ENCODE measurements around the gene TATDN3. TPM values are rescaled to one million over a fixed set of nuclear protein-coding genes. Genes with fewer than 3 reads are reported as not detected.
"Not testable (repeated sequence)": the region's sequence is repeated elsewhere in the genome, so short reads cannot be mapped to it uniquely, and the experiment has no call there.

Gene TATDN3
- total RNA-seq, 1 experiment from 2014 or later: 47.6 TPM

DNA sequence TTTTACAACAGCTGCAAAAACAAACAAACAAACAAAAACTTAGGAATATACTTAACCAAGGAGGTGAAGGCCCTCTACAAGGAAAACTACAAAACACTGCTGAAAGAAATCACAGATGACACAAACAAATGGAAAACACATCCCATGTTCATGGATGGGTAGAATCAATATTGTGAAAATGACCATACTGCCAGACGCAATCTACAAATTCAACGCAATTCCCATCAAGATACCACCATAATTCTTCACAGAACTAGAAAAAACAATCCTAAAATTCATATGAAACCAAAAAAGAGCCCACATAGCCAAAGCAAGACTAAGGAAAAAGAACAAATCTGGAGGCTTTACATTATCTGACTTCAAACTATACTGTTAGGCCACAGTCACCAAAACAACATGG is 24.9 kb upstream of the TATDN3 start:
- H3K27ac ChIP-seq (ENCODE audit: low read length); DNase-seq; H3K4me2 ChIP-seq (ENCODE audit: low read depth, low read length, poor library complexity, severe bottlenecking); H3K4me1 ChIP-seq (ENCODE audit: low read length); H2AFZ ChIP-seq (ENCODE audit: low read length); H3K27me3 ChIP-seq (ENCODE audit: low read length); H4K20me1 ChIP-seq (ENCODE audit: insufficient read depth, low read depth, low read length); H3K4me3 ChIP-seq (ENCODE audit: low read length); H3K9me2 ChIP-seq (replicated peaks; ENCODE audit: insufficient read depth, low read length); H3K9ac ChIP-seq (ENCODE audit: low read length): not testable (repeated sequence)
- peaks cover 55% of the 10 kb centered on the region for H3K36me3 ChIP-seq (ENCODE audit: insufficient read depth, low read length)
- peaks cover 12% of the 10 kb centered on the region for H3K9me3 ChIP-seq (ENCODE audit: low read length)
- peaks cover 85% of the 10 kb centered on the region for H3K79me2 ChIP-seq (ENCODE audit: low read length)

DNA sequence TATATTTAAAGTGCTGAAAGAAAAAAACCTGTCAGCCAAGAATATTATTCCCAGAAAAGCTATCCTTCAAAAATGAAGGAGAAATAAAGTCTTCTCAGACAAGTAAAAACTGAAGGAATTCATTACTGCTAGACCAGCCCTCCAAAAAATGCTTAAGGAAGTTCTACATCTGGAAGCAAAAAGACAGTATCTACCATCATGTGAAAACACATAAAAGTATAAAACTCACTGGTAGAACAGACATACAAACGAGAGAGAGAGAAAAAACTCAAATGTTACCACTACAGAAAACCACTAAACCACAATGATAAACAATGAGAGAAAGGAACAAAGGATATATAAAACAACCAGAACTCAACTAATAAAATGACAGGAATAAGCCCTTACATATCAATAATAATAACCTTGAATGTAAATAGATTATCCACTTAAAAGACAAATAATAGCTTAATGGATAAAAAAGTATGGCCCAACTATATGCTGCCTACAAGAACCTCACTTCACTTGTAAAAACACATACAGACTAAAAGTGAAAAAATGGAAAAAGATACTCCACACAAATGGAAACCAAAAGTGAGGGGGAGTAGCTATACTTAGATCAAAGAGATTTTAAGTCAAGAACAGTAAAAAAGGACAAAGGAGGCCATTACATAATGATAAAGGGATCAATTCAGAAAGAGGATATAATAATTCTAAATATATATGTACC is 22.1 kb upstream of the TATDN3 start:
- H3K4me2 ChIP-seq (ENCODE audit: low read depth, low read length, poor library complexity, severe bottlenecking): no peak overlapping the region
- no peak for DNase-seq
- peaks cover 56% of the 10 kb centered on the region for H3K36me3 ChIP-seq (ENCODE audit: insufficient read depth, low read length)
- no peak overlapping the region for H3K9ac ChIP-seq (ENCODE audit: low read length)
- H3K27ac ChIP-seq (ENCODE audit: low read length): no peak overlapping the region
- H2AFZ ChIP-seq (ENCODE audit: low read length): no peak overlapping the region
- H3K4me1 ChIP-seq (ENCODE audit: low read length): no peaks in the 10 kb centered on the region
- H3K9me2 ChIP-seq (replicated peaks; ENCODE audit: insufficient read depth, low read length): no peaks in the 10 kb centered on the region
- H4K20me1 ChIP-seq (ENCODE audit: insufficient read depth, low read depth, low read length): no peaks in the 10 kb centered on the region
- no peak overlapping the region for H3K4me3 ChIP-seq (ENCODE audit: low read length)
- peaks cover 12% of the 10 kb centered on the region for H3K9me3 ChIP-seq (ENCODE audit: low read length)
- peaks cover 87% of the 10 kb centered on the region for H3K79me2 ChIP-seq (ENCODE audit: low read length)
- H3K27me3 ChIP-seq (ENCODE audit: low read length): no peaks in the 10 kb centered on the region

DNA sequence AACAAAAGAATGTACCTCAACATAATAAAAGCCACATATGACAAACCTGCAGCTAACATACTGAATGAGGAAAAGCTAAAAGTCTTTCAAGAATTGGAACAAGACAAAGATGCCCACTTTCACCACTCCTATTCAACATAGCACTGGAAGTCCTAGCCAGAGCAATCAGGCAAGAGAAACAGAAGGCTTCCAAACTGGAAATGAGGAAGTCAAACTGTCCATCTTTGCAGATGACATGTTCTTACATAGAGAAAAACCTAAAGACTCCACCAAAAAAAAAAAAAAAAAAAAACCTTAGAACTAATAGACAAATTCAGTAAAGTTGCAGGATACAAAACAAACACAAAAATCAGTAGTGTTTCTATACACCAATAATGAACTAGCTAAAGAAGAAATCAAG is 20.4 kb upstream of the TATDN3 start:
- Histone ChIP-seq H3K9me2 (replicated peaks; ENCODE audit: insufficient read depth, low read length) (no peaks in the 10 kb centered on the region), H4K20me1 (ENCODE audit: insufficient read depth, low read depth, low read length) (no peaks in the 10 kb centered on the region), H3K4me3 (ENCODE audit: low read length) (no peak overlapping the region), H3K79me2 (ENCODE audit: low read length) (peaks cover 80% of the 10 kb centered on the region), H3K4me2 (ENCODE audit: low read depth, low read length, poor library complexity, severe bottlenecking) (no peak overlapping the region), H3K27me3 (ENCODE audit: low read length) (no peaks in the 10 kb centered on the region), H3K9me3 (ENCODE audit: low read length) (peaks cover 12% of the 10 kb centered on the region), H2AFZ (ENCODE audit: low read length) (no peak overlapping the region), H3K36me3 (ENCODE audit: insufficient read depth, low read length) (peaks cover 61% of the 10 kb centered on the region), H3K4me1 (ENCODE audit: low read length) (no peaks in the 10 kb centered on the region), H3K27ac (ENCODE audit: low read length) (no peak overlapping the region), H3K9ac (ENCODE audit: low read length) (no peak overlapping the region)
- DNase-seq: no peak

DNA sequence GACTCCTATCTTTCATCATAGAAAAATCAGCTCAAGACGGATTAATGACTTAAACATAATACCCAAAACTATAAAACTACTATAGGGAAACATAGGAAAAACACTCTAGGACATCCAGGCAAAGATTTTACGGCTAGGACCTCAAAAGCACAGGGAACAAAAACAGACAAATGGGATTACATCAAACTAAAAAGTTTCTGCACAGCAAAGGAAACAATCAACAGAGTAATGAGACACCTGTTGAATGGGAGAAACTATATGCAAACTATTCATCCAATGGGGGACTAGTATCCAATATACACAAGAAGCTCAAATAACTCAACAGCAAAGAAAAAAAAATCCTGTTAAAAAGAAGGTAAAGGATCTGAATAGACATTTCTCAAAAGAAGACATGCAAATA is 18.7 kb upstream of the TATDN3 start:
- Histone ChIP-seq H3K4me1 (ENCODE audit: low read length) (no peaks in the 10 kb centered on the region), H3K4me3 (ENCODE audit: low read length) (no peak overlapping the region), H2AFZ (ENCODE audit: low read length) (no peak overlapping the region), H3K36me3 (ENCODE audit: insufficient read depth, low read length) (peaks cover 52% of the 10 kb centered on the region), H3K9ac (ENCODE audit: low read length) (no peak overlapping the region), H3K9me2 (replicated peaks; ENCODE audit: insufficient read depth, low read length) (no peaks in the 10 kb centered on the region), H3K9me3 (ENCODE audit: low read length) (peaks cover 12% of the 10 kb centered on the region), H3K27me3 (ENCODE audit: low read length) (no peaks in the 10 kb centered on the region), H3K27ac (ENCODE audit: low read length) (no peak overlapping the region), H3K79me2 (ENCODE audit: low read length) (peaks cover 65% of the 10 kb centered on the region), H4K20me1 (ENCODE audit: insufficient read depth, low read depth, low read length) (no peaks in the 10 kb centered on the region), H3K4me2 (ENCODE audit: low read depth, low read length, poor library complexity, severe bottlenecking) (no peak overlapping the region)
- DNase-seq: no peak

DNA sequence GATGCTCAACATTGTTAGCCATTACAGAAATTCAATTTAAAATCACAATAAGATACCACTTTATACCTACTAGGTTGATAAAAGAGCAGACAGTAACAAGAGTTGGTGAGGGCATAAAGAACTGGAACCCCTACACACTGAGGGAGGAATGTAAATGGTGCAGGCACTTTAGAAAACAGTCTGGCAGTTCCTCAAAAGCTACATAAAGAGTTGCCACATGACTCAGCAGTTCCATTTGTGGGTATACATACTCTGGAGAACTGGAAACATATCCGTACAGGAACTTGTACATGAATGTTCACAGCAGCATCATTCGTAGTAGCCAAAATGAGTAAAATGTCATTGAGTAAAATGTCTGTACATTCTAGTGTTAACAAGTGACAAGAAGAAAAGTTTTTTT is 17.1 kb upstream of the TATDN3 start:
- H3K9ac ChIP-seq (ENCODE audit: low read length): no peak overlapping the region
- H3K36me3 ChIP-seq (ENCODE audit: insufficient read depth, low read length): peaks cover 42% of the 10 kb centered on the region
- peaks cover 7% of the 10 kb centered on the region for H3K9me3 ChIP-seq (ENCODE audit: low read length)
- H3K4me1 ChIP-seq (ENCODE audit: low read length): no peaks in the 10 kb centered on the region
- no peak overlapping the region for H3K4me2 ChIP-seq (ENCODE audit: low read depth, low read length, poor library complexity, severe bottlenecking)
- H3K9me2 ChIP-seq (replicated peaks; ENCODE audit: insufficient read depth, low read length): no peaks in the 10 kb centered on the region
- H2AFZ ChIP-seq (ENCODE audit: low read length): no peak overlapping the region
- no peak overlapping the region for H3K27ac ChIP-seq (ENCODE audit: low read length)
- no peak overlapping the region for H3K4me3 ChIP-seq (ENCODE audit: low read length)
- H4K20me1 ChIP-seq (ENCODE audit: insufficient read depth, low read depth, low read length): no peaks in the 10 kb centered on the region
- no peak for DNase-seq
- H3K27me3 ChIP-seq (ENCODE audit: low read length): no peaks in the 10 kb centered on the region
- peaks cover 51% of the 10 kb centered on the region for H3K79me2 ChIP-seq (ENCODE audit: low read length)

DNA sequence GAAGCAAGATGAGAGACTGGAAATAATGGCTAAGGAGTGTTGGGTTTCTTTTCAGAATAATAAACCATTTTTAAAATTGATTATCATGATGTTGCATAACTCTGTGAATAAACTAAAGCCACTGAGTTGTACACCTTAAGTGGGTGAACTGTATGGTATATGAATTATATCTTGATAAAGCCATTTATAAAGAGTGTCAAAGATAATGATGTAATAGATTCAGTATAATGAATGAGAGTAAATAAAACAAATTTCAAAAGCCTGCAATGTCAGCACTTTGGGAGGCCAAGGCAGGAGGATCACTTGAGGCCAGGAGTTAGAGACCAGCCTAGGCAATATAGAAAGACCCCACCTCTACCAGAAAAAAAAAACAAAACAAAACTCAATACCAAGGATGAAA is 16.5 kb upstream of the TATDN3 start:
- peaks cover 44% of the 10 kb centered on the region for H3K79me2 ChIP-seq (ENCODE audit: low read length)
- H3K4me3 ChIP-seq (ENCODE audit: low read length): no peak overlapping the region
- no peak overlapping the region for H2AFZ ChIP-seq (ENCODE audit: low read length)
- no peaks in the 10 kb centered on the region for H4K20me1 ChIP-seq (ENCODE audit: insufficient read depth, low read depth, low read length)
- no peak for DNase-seq
- H3K9ac ChIP-seq (ENCODE audit: low read length): no peak overlapping the region
- H3K4me1 ChIP-seq (ENCODE audit: low read length): no peaks in the 10 kb centered on the region
- no peaks in the 10 kb centered on the region for H3K9me2 ChIP-seq (replicated peaks; ENCODE audit: insufficient read depth, low read length)
- H3K4me2 ChIP-seq (ENCODE audit: low read depth, low read length, poor library complexity, severe bottlenecking): no peak overlapping the region
- H3K27ac ChIP-seq (ENCODE audit: low read length): no peak overlapping the region
- H3K27me3 ChIP-seq (ENCODE audit: low read length): no peaks in the 10 kb centered on the region
- 0 out of 2 replicates have a peak, but pooled peaks cover 3% of the 10 kb centered on the region for H3K9me3 ChIP-seq (ENCODE audit: low read length)
- peaks cover 36% of the 10 kb centered on the region for H3K36me3 ChIP-seq (ENCODE audit: insufficient read depth, low read length)

DNA sequence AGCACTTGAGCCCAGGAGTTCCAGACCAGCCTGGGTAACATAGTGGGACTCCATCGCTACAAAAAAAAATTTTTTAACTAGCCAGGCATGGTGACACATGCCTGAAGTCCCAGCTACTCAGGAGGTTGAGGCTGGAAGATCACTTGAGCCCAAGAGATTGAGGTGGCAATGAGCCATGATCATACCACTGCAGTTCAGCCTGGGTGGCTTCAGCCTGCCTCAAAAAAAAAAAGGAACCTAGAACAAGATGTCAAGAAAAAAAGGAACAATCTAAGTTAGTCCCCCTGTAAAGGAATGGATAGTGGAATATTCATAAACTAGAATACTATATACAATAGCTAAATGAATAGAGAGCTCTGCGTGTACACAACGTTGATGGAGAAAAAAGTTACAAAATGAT is 14.5 kb upstream of the TATDN3 start:
- Histone ChIP-seq H3K4me2 (ENCODE audit: low read depth, low read length, poor library complexity, severe bottlenecking) (no peak overlapping the region), H3K9ac (ENCODE audit: low read length) (no peak overlapping the region), H3K9me2 (replicated peaks; ENCODE audit: insufficient read depth, low read length) (no peaks in the 10 kb centered on the region), H3K27me3 (ENCODE audit: low read length) (no peaks in the 10 kb centered on the region), H3K79me2 (ENCODE audit: low read length) (peaks cover 36% of the 10 kb centered on the region), H3K36me3 (ENCODE audit: insufficient read depth, low read length) (peaks cover 42% of the 10 kb centered on the region), H4K20me1 (ENCODE audit: insufficient read depth, low read depth, low read length) (no peaks in the 10 kb centered on the region), H2AFZ (ENCODE audit: low read length) (no peak overlapping the region), H3K4me1 (ENCODE audit: low read length) (no peaks in the 10 kb centered on the region), H3K9me3 (ENCODE audit: low read length) (no peaks in the 10 kb centered on the region), H3K27ac (ENCODE audit: low read length) (no peak overlapping the region), H3K4me3 (ENCODE audit: low read length) (no peak overlapping the region)
- no peak for DNase-seq

DNA sequence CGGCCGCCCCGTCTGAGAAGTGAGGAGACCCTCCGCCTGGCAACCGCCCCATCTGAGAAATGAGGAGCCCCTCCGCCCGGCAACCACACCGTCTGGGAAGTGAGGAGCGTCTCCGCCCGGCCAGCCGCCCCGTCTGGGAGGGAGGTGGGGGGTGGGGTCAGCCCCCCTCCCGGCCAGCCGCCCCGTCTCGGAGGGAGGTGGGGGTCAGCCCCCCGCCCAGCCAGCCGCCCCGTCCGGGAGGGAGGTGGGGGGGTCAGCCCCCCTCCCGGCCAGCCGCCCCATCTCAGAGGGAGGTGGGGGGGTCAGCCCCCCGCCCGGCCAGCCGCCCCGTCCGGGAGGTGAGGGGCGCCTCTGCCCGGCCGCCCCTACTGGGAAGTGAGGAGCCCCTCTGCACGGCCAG is 12.6 kb upstream of the TATDN3 start:
- H3K9me2 ChIP-seq (replicated peaks; ENCODE audit: insufficient read depth, low read length); DNase-seq; H2AFZ ChIP-seq (ENCODE audit: low read length); H3K4me2 ChIP-seq (ENCODE audit: low read depth, low read length, poor library complexity, severe bottlenecking); H3K9me3 ChIP-seq (ENCODE audit: low read length); H3K4me1 ChIP-seq (ENCODE audit: low read length); H3K27me3 ChIP-seq (ENCODE audit: low read length); H4K20me1 ChIP-seq (ENCODE audit: insufficient read depth, low read depth, low read length); H3K4me3 ChIP-seq (ENCODE audit: low read length); H3K27ac ChIP-seq (ENCODE audit: low read length); H3K9ac ChIP-seq (ENCODE audit: low read length): not testable (repeated sequence)
- Histone ChIP-seq H3K36me3 (ENCODE audit: insufficient read depth, low read length) (peaks cover 45% of the 10 kb centered on the region), H3K79me2 (ENCODE audit: low read length) (peaks cover 26% of the 10 kb centered on the region)
